Activated CD4-positive, alpha-beta T cell treated with anti-CD3 and anti-CD28 coated beads, Interleukin-2, amount 10 ng/mL, durations not matched to agents 24 days and 14 days (primary cell): ENCODE data around the gene RAB32. TPM values are rescaled to one million over a fixed set of nuclear protein-coding genes. Genes with fewer than 3 reads are reported as not detected.
"Not testable (repeated sequence)": the region's sequence is repeated elsewhere in the genome, so short reads cannot be mapped to it uniquely, and the experiment has no call there.

ENCODE experiments used
- DNase-seq: peaks from one replicate; pipeline ENCODE4 v3.0.0; 2022
- H3K27ac Mint-ChIP-seq: one replicate; pipeline ENCODE4 v1.8.0; 2022; ENCODE audit warnings: mild to moderate bottlenecking, mixed read lengths
- H3K27me3 Mint-ChIP-seq: one replicate; pipeline ENCODE4 v1.8.0; 2022; ENCODE audit warnings: mixed read lengths
- H3K36me3 Mint-ChIP-seq: one replicate; pipeline ENCODE4 v1.8.0; 2022; ENCODE audit warnings: low read depth, mild to moderate bottlenecking, mixed read lengths
- H3K4me1 Mint-ChIP-seq: one replicate; pipeline ENCODE4 v1.8.0; 2021; ENCODE audit warnings: mixed read lengths
- H3K4me3 Mint-ChIP-seq: one replicate; pipeline ENCODE4 v1.8.0; 2022; ENCODE audit warnings: mild to moderate bottlenecking, moderate library complexity, mixed read lengths
- H3K9me3 Mint-ChIP-seq: one replicate; pipeline ENCODE4 v1.8.0; 2021; ENCODE audit warnings: mixed read lengths
- intact Hi-C: fragments of 100-400 bp; cut with micrococcal nuclease; formaldehyde crosslinking; loops from one replicate; pipeline ENCODE4 v1.15.1; 2023
- total RNA-seq: library from RNA; stranded (reverse); gene quantifications from 2 replicates; pipeline ENCODE4 v1.2.3, GENCODE V29; 2022

The RAB32 gene
- total RNA-seq, 1 donor from 2014 or later = 0.89 TPM

DNA sequence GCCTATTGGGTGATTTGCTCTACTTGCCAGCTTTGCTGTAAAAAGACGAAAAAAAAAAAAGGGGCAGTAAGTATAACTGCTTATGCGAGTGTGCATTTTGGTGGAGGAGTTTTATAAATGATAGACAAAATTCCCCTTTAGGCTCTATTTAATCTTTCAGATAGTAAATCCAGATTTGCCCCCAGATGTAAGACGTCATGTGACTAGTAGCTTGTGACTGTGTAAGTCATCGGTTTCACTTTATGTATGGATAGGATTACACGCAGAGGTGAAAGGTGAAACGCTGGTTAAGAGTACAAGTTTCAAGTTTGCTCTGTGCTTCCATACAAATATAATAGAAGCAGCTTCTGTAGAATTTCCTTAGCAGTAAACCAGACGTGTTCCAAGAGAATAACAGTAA, 7.9 kb downstream of the RAB32 start:
- no peaks in the 10 kb centered on the region for H3K9me3 Mint-ChIP-seq
- intact Hi-C loops = no loop called here
- no peaks in the 10 kb centered on the region for H3K4me1 Mint-ChIP-seq
- no peak for DNase-seq
- H3K36me3 Mint-ChIP-seq = no peaks in the 10 kb centered on the region
- peaks cover 8% of the 10 kb centered on the region for H3K27me3 Mint-ChIP-seq
- no peak overlapping the region for H3K4me3 Mint-ChIP-seq
- H3K27ac Mint-ChIP-seq = no peak overlapping the region

DNA sequence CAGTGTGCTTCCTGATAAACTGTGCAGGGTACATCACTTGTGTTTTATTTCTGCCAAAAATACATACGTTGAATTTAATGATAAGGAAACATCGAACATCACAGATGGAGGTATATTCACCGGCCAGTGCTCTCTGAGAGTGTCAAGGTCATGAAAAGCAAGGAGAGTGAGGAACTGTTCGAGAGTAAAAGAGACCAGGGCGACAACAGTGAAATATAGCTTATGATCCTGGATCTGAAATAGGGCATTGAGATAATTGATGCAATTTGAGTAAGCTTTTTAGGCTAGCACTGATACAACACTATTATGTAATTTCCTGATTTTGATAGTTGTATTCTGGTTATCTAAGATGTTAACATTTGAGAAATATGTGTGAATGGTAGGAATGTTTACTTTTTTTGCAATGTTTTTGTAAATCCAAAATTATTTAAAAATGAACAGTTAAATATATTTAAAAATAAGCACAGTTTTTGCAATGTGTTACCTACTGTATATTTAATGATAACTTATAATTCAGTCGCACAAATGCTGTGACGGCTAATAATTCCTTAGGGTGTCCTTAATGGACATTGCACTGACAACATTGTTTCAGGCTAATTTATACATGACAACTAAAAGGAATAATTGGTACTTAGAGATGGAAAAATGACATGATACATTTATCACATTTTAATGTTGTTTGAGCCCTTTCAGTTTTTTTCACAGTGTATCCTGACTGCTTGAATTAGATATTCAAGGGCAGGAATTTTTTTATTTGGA, 9.9 kb downstream of the RAB32 start:
- Mint-ChIP-seq H3K9me3 (no peaks in the 10 kb centered on the region), H3K4me1 (no peaks in the 10 kb centered on the region), H3K4me3 (no peak overlapping the region), H3K36me3 (no peaks in the 10 kb centered on the region), H3K27me3 (no peaks in the 10 kb centered on the region), H3K27ac (no peak overlapping the region)
- DNase-seq = no peak
- intact Hi-C loops = no loop called here

DNA sequence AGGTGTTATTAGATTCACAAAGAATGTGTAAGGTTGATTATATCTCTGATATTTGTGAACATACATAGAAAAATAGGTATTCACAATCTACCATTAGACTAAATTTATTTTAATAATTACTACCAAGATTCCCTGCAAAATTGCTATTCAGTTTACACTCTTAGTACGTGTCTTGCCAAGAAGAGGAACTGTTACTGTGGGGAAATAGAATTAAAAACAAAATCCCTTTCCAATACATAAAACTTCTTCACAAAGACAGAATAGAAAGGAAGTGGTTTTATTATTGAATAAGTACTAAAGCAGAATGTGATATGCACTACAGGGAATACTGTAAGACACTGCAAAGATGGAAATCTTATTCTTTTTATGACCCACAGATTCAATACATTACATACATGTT, 17.0 kb downstream of the RAB32 start:
- intact Hi-C loops = no loop called here
- H3K27me3 Mint-ChIP-seq = no peaks in the 10 kb centered on the region
- no peak overlapping the region for H3K27ac Mint-ChIP-seq
- no peaks in the 10 kb centered on the region for H3K9me3 Mint-ChIP-seq
- H3K4me1 Mint-ChIP-seq = no peaks in the 10 kb centered on the region
- DNase-seq = no peak
- H3K36me3 Mint-ChIP-seq = no peaks in the 10 kb centered on the region
- H3K4me3 Mint-ChIP-seq = no peak overlapping the region

DNA sequence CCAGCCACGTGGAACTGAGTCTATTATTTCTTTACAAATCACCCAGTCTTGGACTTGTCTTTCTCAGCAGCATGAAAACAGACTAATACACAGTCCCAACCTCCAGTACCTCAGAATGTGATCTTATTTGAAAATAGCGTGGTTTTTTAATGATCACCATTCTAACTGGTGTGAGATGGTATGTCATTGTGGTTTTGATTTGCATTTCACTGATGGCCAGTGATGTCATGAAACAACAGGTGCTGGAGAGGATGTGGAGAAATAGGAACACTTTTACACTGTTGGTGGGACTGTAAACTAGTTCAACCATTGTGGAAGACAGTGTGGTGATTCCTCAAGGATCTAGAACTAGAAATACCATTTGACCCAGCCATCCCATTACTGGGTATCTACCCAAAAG, 23.0 kb downstream of the RAB32 start:
- H3K4me3 Mint-ChIP-seq, H3K27me3 Mint-ChIP-seq, H3K36me3 Mint-ChIP-seq, H3K4me1 Mint-ChIP-seq, H3K9me3 Mint-ChIP-seq, DNase-seq, H3K27ac Mint-ChIP-seq, intact Hi-C loops: not testable (repeated sequence)

DNA sequence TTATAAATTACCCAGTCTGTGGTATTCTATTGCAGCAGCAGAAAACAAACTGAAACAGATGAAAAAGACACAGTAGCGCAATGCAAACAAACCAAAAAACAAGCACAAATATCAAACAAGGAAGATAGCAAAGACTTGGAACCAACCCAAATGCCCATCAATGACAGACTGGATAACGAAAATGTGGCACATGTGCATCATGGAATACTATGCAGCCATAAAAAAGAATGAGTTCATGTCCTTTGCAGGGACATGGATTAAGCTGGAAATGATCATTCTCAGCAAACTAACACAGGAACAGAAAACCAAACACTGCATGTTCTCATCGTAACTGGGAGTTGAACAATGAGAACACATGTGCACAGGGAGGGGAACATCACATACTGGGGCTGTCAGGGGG, 25.0 kb downstream of the RAB32 start:
- H3K27ac Mint-ChIP-seq, H3K36me3 Mint-ChIP-seq, intact Hi-C loops, H3K27me3 Mint-ChIP-seq, H3K9me3 Mint-ChIP-seq, H3K4me3 Mint-ChIP-seq, H3K4me1 Mint-ChIP-seq, DNase-seq: not testable (repeated sequence)

DNA sequence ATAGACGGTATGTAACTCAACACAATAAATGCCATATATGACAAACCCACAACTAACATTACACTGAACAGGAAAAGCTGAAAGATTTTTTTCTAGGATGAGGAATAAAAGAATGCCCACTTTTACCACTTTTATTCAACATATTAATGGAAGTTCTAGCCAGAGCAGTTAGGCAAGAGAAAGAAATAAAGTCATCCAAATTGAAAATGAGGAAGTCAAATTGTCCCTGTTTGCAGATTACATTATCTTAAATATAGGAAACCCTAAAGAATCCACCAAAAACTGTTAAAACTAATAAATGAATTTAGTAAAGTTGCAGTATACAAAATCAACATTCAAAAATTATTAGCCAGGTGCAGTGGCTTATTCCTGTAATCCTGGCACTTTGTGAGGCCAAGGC, 30.6 kb downstream of the RAB32 start:
- H3K4me3 Mint-ChIP-seq = no peak overlapping the region
- intact Hi-C loops = no loop called here
- no peak for DNase-seq

DNA sequence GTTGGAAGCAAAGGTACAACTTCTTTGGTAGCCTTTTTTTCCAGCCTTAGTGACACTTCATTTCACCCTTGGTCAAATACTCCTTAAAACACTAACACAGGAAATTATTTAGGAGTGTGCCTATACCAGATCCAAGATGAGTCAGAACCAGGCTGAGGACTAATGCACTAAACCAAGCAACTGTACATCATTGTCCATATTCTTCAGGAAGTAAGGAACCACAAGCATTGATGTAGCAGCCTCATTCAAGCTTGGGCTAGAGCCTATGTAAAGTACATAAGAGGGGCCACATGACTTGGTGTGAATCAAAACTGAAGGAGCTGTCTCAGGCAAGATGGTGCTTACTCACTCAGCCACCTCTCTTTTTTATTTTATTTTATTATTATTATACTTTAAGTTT, 34.4 kb downstream of the RAB32 start:
- intact Hi-C loops = no loop called here
- Mint-ChIP-seq H3K27ac (no peak overlapping the region), H3K4me3 (no peak overlapping the region), H3K9me3 (no peaks in the 10 kb centered on the region), H3K27me3 (no peaks in the 10 kb centered on the region), H3K4me1 (no peaks in the 10 kb centered on the region), H3K36me3 (no peaks in the 10 kb centered on the region)
- DNase-seq = no peak

More for the DNA sequence above, 30.6 kb downstream of the RAB32 start:
- H3K27ac Mint-ChIP-seq = no peak overlapping the region
- H3K9me3 Mint-ChIP-seq = no peaks in the 10 kb centered on the region
- H3K36me3 Mint-ChIP-seq = no peaks in the 10 kb centered on the region
- H3K4me1 Mint-ChIP-seq = no peaks in the 10 kb centered on the region
- no peaks in the 10 kb centered on the region for H3K27me3 Mint-ChIP-seq

DNA sequence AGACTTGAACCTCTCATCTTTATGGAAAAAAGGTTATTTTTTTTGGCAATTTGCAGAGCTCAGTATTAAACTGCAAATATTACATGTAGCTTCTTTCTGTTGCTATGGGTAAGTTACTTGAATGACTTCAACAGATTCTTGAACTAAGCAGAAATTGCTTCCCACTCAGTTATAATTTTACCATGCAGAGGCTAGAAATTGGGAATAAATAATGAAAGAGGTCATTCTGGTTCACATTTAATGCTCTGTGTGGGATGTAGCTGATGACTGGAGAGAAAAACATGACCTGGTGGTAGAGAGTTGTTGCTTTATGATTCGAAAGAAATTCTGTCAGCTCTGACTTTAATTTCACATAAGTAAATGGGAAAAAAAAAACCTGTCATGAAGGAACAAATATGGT, 38.3 kb downstream of the RAB32 start:
- Mint-ChIP-seq H3K36me3 (no peaks in the 10 kb centered on the region), H3K4me1 (no peaks in the 10 kb centered on the region), H3K9me3 (no peaks in the 10 kb centered on the region), H3K4me3 (no peak overlapping the region), H3K27ac (no peak overlapping the region), H3K27me3 (no peaks in the 10 kb centered on the region)
- intact Hi-C loops = no loop called here
- DNase-seq = no peak

DNA sequence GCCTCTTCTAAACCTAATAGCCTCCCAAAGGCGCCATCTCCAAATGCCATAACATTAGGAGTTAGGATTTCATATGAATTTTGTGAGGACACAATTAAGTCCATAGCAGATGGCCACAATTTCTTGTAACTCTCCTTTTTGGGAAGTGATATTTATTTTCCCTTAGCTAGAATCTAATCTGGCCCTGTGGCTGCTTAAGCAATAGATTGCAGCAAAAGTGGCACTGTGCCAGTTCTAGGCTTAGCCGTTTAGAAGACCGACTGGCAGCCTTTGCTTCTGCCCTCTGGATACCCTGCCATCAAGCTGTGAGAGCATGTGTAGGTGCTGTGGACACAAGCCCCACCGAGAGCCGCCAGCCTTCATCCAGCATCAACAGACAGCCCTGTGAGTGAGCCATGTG, 39.2 kb downstream of the RAB32 start:
- H3K9me3 Mint-ChIP-seq = no peaks in the 10 kb centered on the region
- intact Hi-C loops = no loop called here
- DNase-seq = no peak
- H3K27ac Mint-ChIP-seq = no peak overlapping the region
- no peaks in the 10 kb centered on the region for H3K4me1 Mint-ChIP-seq
- no peaks in the 10 kb centered on the region for H3K36me3 Mint-ChIP-seq
- H3K4me3 Mint-ChIP-seq = no peak overlapping the region
- H3K27me3 Mint-ChIP-seq = no peaks in the 10 kb centered on the region

DNA sequence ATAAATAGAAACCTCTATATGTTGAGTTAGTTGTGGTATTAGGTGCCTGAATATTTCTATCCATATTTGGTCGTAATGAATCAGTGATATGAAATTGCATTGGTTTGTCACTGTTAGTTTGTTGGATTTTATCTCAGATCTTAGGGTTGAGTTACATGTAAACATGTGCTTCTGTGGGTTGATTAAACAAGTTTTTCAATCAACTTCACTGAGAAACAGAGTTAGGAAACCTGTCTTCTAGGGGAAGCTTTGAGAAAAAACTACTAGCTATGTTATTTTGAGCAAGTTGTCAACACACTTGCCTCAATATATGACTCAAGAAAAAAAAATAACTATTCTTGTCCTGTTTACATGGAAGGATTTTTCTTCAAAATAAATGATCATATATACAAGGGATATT, 40.3 kb downstream of the RAB32 start:
- no peak for DNase-seq
- Mint-ChIP-seq H3K27me3 (no peaks in the 10 kb centered on the region), H3K4me3 (no peak overlapping the region), H3K27ac (no peak overlapping the region), H3K36me3 (no peaks in the 10 kb centered on the region), H3K4me1 (no peaks in the 10 kb centered on the region), H3K9me3 (no peaks in the 10 kb centered on the region)
- intact Hi-C loops = no loop called here

DNA sequence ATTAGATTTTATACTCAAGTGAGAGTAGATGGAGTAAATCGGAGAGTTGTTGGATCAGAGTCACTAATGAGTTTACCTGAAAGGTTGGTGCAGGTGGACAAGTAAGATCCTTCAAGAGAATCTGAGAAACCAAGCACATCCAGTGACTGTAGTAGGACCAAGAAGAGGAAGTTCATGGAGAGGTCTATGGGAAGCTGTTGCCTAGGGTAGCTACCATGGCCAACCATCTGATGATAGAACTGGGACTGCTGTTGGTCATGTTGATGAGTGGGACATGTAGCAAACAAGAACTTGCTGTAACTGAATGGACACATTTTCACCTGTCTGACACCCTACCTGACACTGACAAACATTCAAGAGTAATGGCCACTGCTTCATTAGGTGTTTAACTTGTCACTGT, 43.8 kb downstream of the RAB32 start:
- H3K4me3 Mint-ChIP-seq = no peak overlapping the region
- no peak for DNase-seq
- no peaks in the 10 kb centered on the region for H3K9me3 Mint-ChIP-seq
- no peaks in the 10 kb centered on the region for H3K36me3 Mint-ChIP-seq
- intact Hi-C loops = no loop called here
- no peak overlapping the region for H3K27ac Mint-ChIP-seq
- no peaks in the 10 kb centered on the region for H3K4me1 Mint-ChIP-seq
- H3K27me3 Mint-ChIP-seq = no peaks in the 10 kb centered on the region

DNA sequence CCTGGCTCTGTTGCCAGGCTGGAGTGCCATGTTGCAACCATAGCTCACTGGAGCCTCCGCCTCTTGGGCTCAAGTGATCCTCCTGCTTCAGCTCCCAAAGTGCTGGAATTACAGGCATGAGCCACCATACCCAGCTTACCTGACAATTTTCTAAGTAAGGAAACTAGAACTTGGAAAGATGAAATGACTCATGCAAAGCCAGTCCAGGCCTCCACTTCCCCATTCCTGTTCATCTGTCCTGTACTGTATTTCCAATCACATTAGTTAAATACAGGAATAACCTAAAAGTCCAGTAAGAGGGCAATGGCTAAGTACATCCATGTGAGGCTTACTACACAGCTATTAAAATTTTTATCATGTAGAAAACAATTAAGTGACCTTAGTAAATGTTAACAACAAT, 46.9 kb downstream of the RAB32 start:
- DNase-seq = no peak
- Mint-ChIP-seq H3K9me3 (no peaks in the 10 kb centered on the region), H3K36me3 (no peaks in the 10 kb centered on the region), H3K27me3 (peaks cover 3% of the 10 kb centered on the region), H3K4me3 (no peak overlapping the region), H3K27ac (no peak overlapping the region), H3K4me1 (no peaks in the 10 kb centered on the region)
- intact Hi-C loops = no loop called here

DNA sequence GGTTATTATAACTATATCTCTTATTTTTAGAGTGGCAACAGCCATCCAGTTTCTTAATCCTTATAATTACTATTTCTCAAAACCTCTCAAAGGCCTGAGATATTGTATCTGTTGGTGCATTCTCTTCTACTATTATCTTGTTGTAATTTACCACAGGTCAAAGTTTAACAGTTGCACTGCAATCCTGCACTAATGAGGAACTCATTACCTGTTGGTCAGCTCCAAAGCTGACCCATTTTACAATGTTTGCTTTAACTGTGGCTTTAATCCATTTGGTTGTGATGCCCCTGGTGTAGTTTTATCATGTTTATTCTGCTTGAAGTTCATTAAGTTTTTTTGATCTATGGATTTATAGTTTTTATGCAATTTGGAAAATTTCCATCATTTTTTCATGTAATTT, 48.8 kb downstream of the RAB32 start:
- intact Hi-C loops = no loop called here
- Mint-ChIP-seq H3K36me3 (no peaks in the 10 kb centered on the region), H3K4me1 (no peaks in the 10 kb centered on the region), H3K4me3 (no peak overlapping the region), H3K27ac (no peak overlapping the region), H3K27me3 (peaks cover 3% of the 10 kb centered on the region), H3K9me3 (no peaks in the 10 kb centered on the region)
- no peak for DNase-seq

DNA sequence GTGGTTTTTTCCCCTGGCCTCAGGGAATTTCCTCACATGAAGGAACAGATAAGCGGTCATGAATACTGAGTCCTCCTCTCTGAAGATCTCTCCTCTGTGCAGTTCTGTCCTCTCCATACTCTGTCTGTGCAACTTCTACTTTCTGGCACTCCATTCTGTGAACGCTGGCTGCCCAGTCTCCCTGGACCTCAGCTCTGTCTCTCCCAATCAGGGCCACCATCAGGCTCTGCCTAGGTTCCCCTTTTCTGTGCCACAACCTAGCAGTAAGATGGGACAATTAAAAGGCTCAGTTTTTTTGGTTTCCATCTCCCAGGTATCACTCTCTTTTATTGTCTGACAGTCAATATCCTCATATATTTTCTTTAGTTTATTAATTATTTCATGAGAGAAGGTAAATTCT, 50.4 kb downstream of the RAB32 start:
- Mint-ChIP-seq H3K36me3 (no peaks in the 10 kb centered on the region), H3K9me3 (no peaks in the 10 kb centered on the region), H3K27ac (no peak overlapping the region), H3K4me3 (no peak overlapping the region), H3K4me1 (peaks cover 2% of the 10 kb centered on the region), H3K27me3 (peaks cover 8% of the 10 kb centered on the region)
- DNase-seq = no peak
- intact Hi-C loops = no loop called here

DNA sequence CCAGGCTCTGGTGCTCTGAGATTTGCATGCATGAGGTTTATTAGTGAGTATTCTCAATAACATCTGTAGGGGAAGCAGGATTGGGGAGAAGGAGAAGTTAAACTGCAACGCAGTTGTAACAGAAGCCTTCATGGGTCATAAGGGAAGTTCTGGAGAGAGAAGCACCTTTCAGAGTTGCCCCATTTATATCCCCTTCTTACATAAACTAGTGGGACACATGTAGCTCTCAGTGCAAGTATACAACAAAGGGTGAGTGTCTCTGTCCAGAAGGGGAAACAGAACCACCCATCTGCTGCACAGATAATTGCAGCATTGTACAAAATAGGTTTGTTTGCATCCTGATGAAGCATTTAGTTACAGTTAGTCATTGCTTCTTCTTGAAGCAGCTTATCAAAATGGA, 50.9 kb downstream of the RAB32 start:
- intact Hi-C loops = no loop called here

More for the DNA sequence above, 50.9 kb downstream of the RAB32 start:
- no peaks in the 10 kb centered on the region for H3K9me3 Mint-ChIP-seq
- no peak overlapping the region for H3K27ac Mint-ChIP-seq
- no peaks in the 10 kb centered on the region for H3K36me3 Mint-ChIP-seq
- no peak overlapping the region for H3K4me3 Mint-ChIP-seq
- peaks cover 5% of the 10 kb centered on the region for H3K4me1 Mint-ChIP-seq
- DNase-seq = no peak
- H3K27me3 Mint-ChIP-seq = peaks cover 11% of the 10 kb centered on the region
